HepG2 (cell line): Measurements from ENCODE around the gene NOP14. TPM values are rescaled to one million over a fixed set of nuclear protein-coding genes. Genes with fewer than 3 reads are reported as not detected.

Source experiments
- BORCS8-MEF2B ChIP-seq: sonication (generic); formaldehyde crosslinking; IDR thresholded peaks from 2 replicates; pipeline ENCODE4 v1.8.0; 2022; ENCODE audit warnings: mild to moderate bottlenecking, missing genetic modification reagents
- CTCF ChIP-seq: sonication (generic); formaldehyde crosslinking; IDR thresholded peaks from 2 replicates; pipeline ENCODE4 v1.5.0; 2020; ENCODE audit warnings: mild to moderate bottlenecking, missing genetic modification reagents, moderate library complexity
- FLYWCH1 ChIP-seq: sonication (generic); formaldehyde crosslinking; IDR thresholded peaks from 2 replicates; pipeline ENCODE4 v1.8.1; 2023; ENCODE audit warnings: mild to moderate bottlenecking, missing genetic modification reagents
- FOXM1 ChIP-seq: sonication (generic); formaldehyde crosslinking; IDR thresholded peaks from 2 replicates; pipeline ENCODE4 v1.5.0; 2020; ENCODE audit warnings: missing genetic modification reagents
- HMGA1 ChIP-seq: sonication (generic); formaldehyde crosslinking; conservative IDR thresholded peaks from 2 replicates; pipeline ENCODE4 v1.4.0; 2020; ENCODE audit warnings: missing genetic modification reagents
- PHF8 ChIP-seq: sonication (generic); formaldehyde crosslinking; IDR thresholded peaks from 2 replicates; pipeline ENCODE4 v1.5.0; 2020; ENCODE audit warnings: missing genetic modification reagents
- SCMH1 ChIP-seq: sonication (generic); formaldehyde crosslinking; IDR thresholded peaks from 2 replicates; pipeline ENCODE4 v1.9.0; 2021; ENCODE audit warnings: missing genetic modification reagents, mild to moderate bottlenecking, borderline replicate concordance
- SOX5 ChIP-seq: IDR thresholded peaks from 2 replicates; pipeline ENCODE4 v1.6.1; 2016; ENCODE audit warnings: borderline replicate concordance
- SRF ChIP-seq: IDR thresholded peaks from 2 replicates; pipeline ENCODE4 v1.6.1; 2011; ENCODE audit warnings: mild to moderate bottlenecking, low read depth, low read length, moderate library complexity
- ZFX ChIP-seq: sonication (generic); formaldehyde crosslinking; IDR thresholded peaks from 2 replicates; pipeline ENCODE4 v1.4.0; 2020; ENCODE audit warnings: mild to moderate bottlenecking, low read depth, missing genetic modification reagents, moderate library complexity
- ZNF563 ChIP-seq: sonication (generic); formaldehyde crosslinking; IDR thresholded peaks from 2 replicates; pipeline ENCODE4 v1.8.0; 2022; ENCODE audit warnings: mild to moderate bottlenecking, moderate library complexity, missing genetic modification reagents
- ZNF597 ChIP-seq: sonication (generic); formaldehyde crosslinking; IDR thresholded peaks from 2 replicates; pipeline ENCODE4 v1.5.0; 2020; ENCODE audit warnings: missing genetic modification reagents
- ZNF776 ChIP-seq: sonication (generic); formaldehyde crosslinking; IDR thresholded peaks from 2 replicates; pipeline ENCODE4 v1.4.0; 2020; ENCODE audit warnings: mild to moderate bottlenecking, missing genetic modification reagents
- polyA plus RNA-seq, 8 experiments: library from polyadenylated mRNA; depleted of rRNA in 3 of 8; stranded (reverse) in 7 of 8; unstranded in 1 of 8; fragments of >200 nt; fragmentation: Illumina TruSeq in 4 of 8; extraction: Trizol in 4 of 8; gene quantifications; 2 replicates each; pipeline versions ENCODE4 v1.2.1 to v1.2.3, GENCODE V29; 2011 to 2016; ENCODE audit warnings: low read depth in 4 of 8, missing spikeins in 1 of 8, mixed read lengths in 1 of 8; ENCODE audit not compliant: insufficient read depth in 1 of 8
- total RNA-seq, 5 experiments: library from RNA; depleted of rRNA; stranded (reverse); fragments of >200 nt; fragmentation: Illumina TruSeq; extraction: Trizol; gene quantifications; 2 replicates each; pipeline ENCODE4 v1.2.3, GENCODE V29; 2016; ENCODE audit warnings: low read depth in 1 of 5
- TF ChIP-seq, protein P1 (sequence below): sonication (generic); formaldehyde crosslinking; IDR thresholded peaks from 2 replicates; pipeline ENCODE4 v1.4.0; 2020; ENCODE audit warnings: missing genetic modification reagents, borderline replicate concordance
- TF ChIP-seq, protein P2 (sequence below), 2 experiments: sonication (generic) in 1 of 2; formaldehyde crosslinking in 1 of 2; IDR thresholded peaks; 2 replicates each; pipeline versions ENCODE4 v1.5.1 to v1.6.1; 2011 to 2020; ENCODE audit warnings: borderline replicate concordance in 1 of 2, low read depth in 1 of 2, low read length in 1 of 2, mild to moderate bottlenecking in 1 of 2, missing genetic modification reagents in 1 of 2, moderate library complexity in 1 of 2
- TF ChIP-seq, protein P3 (sequence below): sonication (generic); formaldehyde crosslinking; IDR thresholded peaks from 2 replicates; pipeline ENCODE4 v1.8.0; 2022; ENCODE audit warnings: missing genetic modification reagents, mild to moderate bottlenecking, borderline replicate concordance

Gene NOP14
- total and polyA plus RNA-seq, 2 of the 13 experiments (the other 11 are each of a cell fraction or from before 2014, with no cell fraction given) = 6.9 to 47.9 TPM

GRCh38 chr4:2934813-2935761 lies 28.1 kb downstream of the NOP14 start (continued):
- TF ChIP-seq, protein P1, sequence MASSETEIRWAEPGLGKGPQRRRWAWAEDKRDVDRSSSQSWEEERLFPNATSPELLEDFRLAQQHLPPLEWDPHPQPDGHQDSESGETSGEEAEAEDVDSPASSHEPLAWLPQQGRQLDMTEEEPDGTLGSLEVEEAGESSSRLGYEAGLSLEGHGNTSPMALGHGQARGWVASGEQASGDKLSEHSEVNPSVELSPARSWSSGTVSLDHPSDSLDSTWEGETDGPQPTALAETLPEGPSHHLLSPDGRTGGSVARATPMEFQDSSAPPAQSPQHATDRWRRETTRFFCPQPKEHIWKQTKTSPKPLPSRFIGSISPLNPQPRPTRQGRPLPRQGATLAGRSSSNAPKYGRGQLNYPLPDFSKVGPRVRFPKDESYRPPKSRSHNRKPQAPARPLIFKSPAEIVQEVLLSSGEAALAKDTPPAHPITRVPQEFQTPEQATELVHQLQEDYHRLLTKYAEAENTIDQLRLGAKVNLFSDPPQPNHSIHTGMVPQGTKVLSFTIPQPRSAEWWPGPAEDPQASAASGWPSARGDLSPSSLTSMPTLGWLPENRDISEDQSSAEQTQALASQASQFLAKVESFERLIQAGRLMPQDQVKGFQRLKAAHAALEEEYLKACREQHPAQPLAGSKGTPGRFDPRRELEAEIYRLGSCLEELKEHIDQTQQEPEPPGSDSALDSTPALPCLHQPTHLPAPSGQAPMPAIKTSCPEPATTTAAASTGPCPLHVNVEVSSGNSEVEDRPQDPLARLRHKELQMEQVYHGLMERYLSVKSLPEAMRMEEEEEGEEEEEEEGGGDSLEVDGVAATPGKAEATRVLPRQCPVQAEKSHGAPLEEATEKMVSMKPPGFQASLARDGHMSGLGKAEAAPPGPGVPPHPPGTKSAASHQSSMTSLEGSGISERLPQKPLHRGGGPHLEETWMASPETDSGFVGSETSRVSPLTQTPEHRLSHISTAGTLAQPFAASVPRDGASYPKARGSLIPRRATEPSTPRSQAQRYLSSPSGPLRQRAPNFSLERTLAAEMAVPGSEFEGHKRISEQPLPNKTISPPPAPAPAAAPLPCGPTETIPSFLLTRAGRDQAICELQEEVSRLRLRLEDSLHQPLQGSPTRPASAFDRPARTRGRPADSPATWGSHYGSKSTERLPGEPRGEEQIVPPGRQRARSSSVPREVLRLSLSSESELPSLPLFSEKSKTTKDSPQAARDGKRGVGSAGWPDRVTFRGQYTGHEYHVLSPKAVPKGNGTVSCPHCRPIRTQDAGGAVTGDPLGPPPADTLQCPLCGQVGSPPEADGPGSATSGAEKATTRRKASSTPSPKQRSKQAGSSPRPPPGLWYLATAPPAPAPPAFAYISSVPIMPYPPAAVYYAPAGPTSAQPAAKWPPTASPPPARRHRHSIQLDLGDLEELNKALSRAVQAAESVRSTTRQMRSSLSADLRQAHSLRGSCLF = no peak
- TF ChIP-seq SOX5 (CRISPR knock-in tag) = no peak
- TF ChIP-seq ZFX = peak; percentile 94
- TF ChIP-seq HMGA1 = no peak
- TF ChIP-seq FLYWCH1 = no peak
- peak; percentile 38; the same call in 1 of the 2 replicates for TF ChIP-seq BORCS8-MEF2B
- peak; percentile 96 for TF ChIP-seq PHF8 (CRISPR knock-in tag)
- TF ChIP-seq FOXM1 (CRISPR knock-in tag) = no peak
- TF ChIP-seq, protein P2, sequence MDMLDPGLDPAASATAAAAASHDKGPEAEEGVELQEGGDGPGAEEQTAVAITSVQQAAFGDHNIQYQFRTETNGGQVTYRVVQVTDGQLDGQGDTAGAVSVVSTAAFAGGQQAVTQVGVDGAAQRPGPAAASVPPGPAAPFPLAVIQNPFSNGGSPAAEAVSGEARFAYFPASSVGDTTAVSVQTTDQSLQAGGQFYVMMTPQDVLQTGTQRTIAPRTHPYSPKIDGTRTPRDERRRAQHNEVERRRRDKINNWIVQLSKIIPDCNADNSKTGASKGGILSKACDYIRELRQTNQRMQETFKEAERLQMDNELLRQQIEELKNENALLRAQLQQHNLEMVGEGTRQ (IDR thresholded peaks at IDR 0.05; ENCODE audit: low read depth, low read length) = no peak
- TF ChIP-seq, protein P2 (CRISPR knock-in tag; IDR thresholded peaks at IDR 0.05; ENCODE audit: borderline replicate concordance) = no peak
- peak; percentile 89; the same call in 1 of the 2 replicates for TF ChIP-seq ZNF776
- TF ChIP-seq ZNF563 (CRISPR knock-in tag) = peak; percentile 66; the same call in 1 of the 2 replicates
- TF ChIP-seq SRF = no peak
- TF ChIP-seq, protein P3, sequence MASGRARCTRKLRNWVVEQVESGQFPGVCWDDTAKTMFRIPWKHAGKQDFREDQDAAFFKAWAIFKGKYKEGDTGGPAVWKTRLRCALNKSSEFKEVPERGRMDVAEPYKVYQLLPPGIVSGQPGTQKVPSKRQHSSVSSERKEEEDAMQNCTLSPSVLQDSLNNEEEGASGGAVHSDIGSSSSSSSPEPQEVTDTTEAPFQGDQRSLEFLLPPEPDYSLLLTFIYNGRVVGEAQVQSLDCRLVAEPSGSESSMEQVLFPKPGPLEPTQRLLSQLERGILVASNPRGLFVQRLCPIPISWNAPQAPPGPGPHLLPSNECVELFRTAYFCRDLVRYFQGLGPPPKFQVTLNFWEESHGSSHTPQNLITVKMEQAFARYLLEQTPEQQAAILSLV (CRISPR knock-in tag) = peak; percentile 66; the same call in 1 of the 2 replicates
- no peak for TF ChIP-seq ZNF597
- no peak for TF ChIP-seq SCMH1 (CRISPR knock-in tag)
- TF ChIP-seq CTCF (CRISPR knock-in tag) = peak; percentile 17; the same call in 1 of the 2 replicates
